ENCODE results near the gene EFEMP2. TPM values are rescaled to one million over a fixed set of nuclear protein-coding genes. Genes with fewer than 3 reads are reported as not detected.
A peak's percentile ranks its signal among the peaks of the same experiment; 100 is the strongest.

The EFEMP2 gene
- total RNA-seq, 1 experiment from 2014 or later: 25.3 TPM

- no peak for DNase-seq (ENCODE audit: low read depth)
Measured at GRCh38 chr11:65885231-65885630, 12.6 kb upstream of the EFEMP2 start.

- DNase-seq (ENCODE audit: low read depth): peak; percentile 71
Measured at GRCh38 chr11:65884716-65885092, 12.1 kb upstream of the EFEMP2 start.

- DNase-seq (ENCODE audit: low read depth): no peak
Measured at GRCh38 chr11:65883786-65884715, 11.5 kb upstream of the EFEMP2 start.

- DNase-seq (ENCODE audit: low read depth): no peak
Measured at GRCh38 chr11:65883058-65883761, 10.6 kb upstream of the EFEMP2 start.

- DNase-seq (ENCODE audit: low read depth): no peak
Measured at GRCh38 chr11:65882120-65883057, 9.8 kb upstream of the EFEMP2 start.

- peak; percentile 88 for DNase-seq (ENCODE audit: low read depth)
Measured at GRCh38 chr11:65880844-65881421, 8.3 kb upstream of the EFEMP2 start.

- DNase-seq (ENCODE audit: low read depth): no peak
Measured at GRCh38 chr11:65880027-65880426, 7.4 kb upstream of the EFEMP2 start.

GRCh38 chr11:65879617-65880016, 7.0 kb upstream of the EFEMP2 start, which contains the start of gene CTSW:
TSS of gene CTSW (plus strand) at chr11:65879837. CDS start at chr11:65879855, 18 bp downstream.
- no peak for DNase-seq (ENCODE audit: low read depth)

- peak; percentile 87 for DNase-seq (ENCODE audit: low read depth)
Measured at GRCh38 chr11:65873318-65874156, 937 bp upstream of the EFEMP2 start.

- DNase-seq (ENCODE audit: low read depth): no peak
Measured at GRCh38 chr11:65871811-65872548, 620 bp downstream of the EFEMP2 start.

- DNase-seq (ENCODE audit: low read depth): peak; percentile 29
Measured at GRCh38 chr11:65870706-65871681, 1.6 kb downstream of the EFEMP2 start.

- DNase-seq (ENCODE audit: low read depth): no peak
Measured at GRCh38 chr11:65870307-65870658, 2.3 kb downstream of the EFEMP2 start.

- DNase-seq (ENCODE audit: low read depth): no peak
Measured at GRCh38 chr11:65869643-65870306, 2.8 kb downstream of the EFEMP2 start.

GRCh38 chr11:65868907-65869306, 3.7 kb downstream of the EFEMP2 start:
- DNase-seq (ENCODE audit: low read depth): no peak

GRCh38 chr11:65868076-65868667, 4.4 kb downstream of the EFEMP2 start:
- peak; percentile 47 for DNase-seq (ENCODE audit: low read depth)

- no peak for DNase-seq (ENCODE audit: low read depth)
Measured at GRCh38 chr11:65867284-65868071, 5.1 kb downstream of the EFEMP2 start.
